GM19240 (cell line): ENCODE results near the gene CEP120.
"Not testable (repeated sequence)": the region's sequence is repeated elsewhere in the genome, so short reads cannot be mapped to it uniquely, and the experiment has no call there.

Experiments
- DNase-seq: peaks from one replicate; pipeline ENCODE4 v3.0.0; 2011; ENCODE audit warnings: low spot score; ENCODE audit not compliant: insufficient read length

The CEP120 gene

DNA sequence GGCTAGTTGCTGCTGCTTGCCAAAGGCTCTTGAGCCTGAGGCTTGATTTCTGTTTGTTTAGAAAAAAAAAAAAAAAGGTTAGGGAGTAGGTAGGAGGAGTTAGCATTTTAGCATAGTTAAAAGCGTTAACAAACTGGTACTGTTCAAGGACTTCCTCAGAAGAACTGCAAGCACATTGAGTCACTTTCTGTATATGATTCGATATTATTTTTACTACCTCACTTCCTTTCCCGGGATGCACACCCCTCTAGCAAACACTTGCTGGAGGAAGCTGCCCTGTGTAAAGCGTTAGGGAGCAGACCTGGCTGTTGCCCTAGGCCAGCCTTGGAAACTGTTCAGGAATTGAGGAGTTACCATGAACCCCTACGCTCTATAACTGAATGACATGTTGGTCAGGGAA lies 15.7 kb upstream of the CEP120 start:
- DNase-seq = no peak

DNA sequence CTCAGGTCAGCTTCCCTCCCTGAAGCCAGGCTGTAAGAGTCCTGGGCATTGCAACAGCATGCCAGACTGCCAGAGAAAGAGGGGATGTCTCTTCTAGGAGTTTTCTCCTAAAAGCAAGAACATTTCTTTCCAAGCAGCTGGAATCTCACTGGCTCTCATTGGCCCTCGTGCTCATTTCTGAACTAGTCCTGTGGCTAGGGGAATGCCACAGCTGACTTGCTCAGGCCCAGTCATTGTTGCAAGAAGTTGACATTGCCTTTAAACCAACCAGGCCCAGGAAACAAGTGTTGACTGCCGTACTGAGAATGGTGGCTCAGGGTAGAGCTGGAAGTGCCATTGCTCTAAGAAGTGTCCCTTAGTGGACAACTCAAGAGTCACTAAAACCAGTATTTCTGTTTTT lies 15.0 kb upstream of the CEP120 start:
- DNase-seq = no peak

DNA sequence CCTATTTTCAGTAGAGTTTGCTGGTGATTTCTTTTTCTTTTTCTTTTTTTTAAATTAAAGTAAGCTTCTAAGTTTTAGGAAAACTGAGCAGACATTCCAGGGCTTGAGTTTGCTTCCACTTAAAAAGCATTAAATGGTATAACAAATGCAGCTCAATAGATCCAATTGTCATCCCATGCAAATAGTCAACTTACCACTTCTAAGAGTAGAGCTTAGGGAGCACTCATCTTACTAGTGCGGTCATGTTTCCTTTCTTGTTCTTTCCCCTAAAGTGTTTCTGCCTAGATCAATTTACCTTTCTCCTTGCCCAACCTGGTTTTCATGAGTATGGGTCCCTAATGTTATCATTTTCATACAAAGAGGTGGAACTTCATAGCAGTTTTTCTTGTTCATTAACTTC lies 13.0 kb upstream of the CEP120 start:
- DNase-seq = no peak

DNA sequence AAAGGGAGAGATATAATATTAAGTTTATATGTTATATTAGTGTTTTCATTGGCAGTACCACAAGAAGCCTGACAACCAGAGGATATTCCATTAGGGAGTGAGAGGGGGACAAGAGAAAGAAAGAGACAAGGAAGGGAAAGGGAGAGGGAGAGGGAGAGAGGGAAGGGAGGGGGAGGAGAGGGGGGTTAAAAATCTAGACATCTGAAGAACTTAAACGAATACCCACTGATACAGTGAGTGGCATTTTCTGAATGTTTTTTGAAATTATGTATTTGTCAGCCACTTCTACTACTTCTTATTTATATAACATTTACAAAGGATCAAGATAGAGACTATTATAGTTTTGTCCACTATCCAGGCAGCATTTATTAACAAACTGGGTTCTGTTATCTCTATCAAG lies 11.6 kb upstream of the CEP120 start:
- no peak for DNase-seq

DNA sequence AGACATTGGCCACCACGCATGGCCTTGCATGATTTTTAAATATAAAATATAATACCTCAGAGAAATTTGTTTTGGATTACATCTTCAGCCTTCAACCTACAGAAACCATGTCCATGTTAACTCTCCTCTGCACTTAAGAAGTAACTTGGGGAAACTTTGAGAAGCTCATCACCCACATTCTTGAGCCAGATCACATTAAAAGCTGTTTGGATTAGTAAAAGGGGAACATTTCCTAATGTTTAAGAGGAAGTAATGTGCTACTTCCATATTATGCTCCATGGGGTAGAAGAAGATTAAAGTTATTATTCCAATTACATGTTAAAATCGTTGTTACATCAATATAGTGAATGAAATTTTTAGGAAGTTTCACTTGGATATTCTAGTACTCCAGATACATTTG lies 10.4 kb upstream of the CEP120 start:
- DNase-seq = no peak

DNA sequence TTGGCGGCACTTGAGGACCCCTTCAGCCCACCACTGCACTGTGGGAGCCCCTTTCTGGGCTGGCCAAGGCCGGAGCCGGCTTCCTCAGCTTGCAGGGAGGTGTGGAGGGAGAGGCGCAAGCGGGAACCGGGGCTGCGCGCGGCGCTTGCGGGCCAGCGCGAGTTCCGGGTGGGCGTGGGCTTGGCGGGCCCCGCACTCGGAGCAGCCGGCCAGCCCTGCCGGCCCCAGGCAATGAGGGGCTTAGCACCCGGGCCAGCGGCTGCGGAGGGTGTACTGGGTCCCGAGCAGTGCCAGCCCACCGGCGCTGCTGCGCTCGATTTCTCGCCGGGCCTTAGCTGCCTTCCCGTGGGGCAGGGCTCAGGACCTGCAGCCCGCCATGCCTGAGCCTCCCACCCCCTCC lies 7.2 kb upstream of the CEP120 start:
- DNase-seq = not testable (repeated sequence)

DNA sequence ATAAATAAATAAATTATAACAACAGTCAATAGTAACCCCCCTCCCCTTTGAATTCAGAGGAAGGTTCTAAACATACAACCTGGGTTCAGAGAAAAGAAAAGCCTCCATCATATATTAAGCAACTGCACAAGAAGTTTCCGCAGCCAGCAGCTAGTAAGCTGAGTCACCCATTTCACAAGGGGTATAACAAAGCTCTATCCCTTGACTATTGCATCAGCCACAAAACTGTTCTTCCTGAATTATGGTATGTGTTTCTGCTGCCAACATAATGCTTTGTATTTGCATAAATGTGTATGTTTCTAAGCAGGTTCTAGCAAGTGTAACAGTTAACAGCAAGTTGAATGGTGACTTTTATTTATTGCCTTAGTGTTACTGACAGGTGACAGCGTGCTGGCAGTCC lies 6.8 kb upstream of the CEP120 start:
- DNase-seq = no peak

DNA sequence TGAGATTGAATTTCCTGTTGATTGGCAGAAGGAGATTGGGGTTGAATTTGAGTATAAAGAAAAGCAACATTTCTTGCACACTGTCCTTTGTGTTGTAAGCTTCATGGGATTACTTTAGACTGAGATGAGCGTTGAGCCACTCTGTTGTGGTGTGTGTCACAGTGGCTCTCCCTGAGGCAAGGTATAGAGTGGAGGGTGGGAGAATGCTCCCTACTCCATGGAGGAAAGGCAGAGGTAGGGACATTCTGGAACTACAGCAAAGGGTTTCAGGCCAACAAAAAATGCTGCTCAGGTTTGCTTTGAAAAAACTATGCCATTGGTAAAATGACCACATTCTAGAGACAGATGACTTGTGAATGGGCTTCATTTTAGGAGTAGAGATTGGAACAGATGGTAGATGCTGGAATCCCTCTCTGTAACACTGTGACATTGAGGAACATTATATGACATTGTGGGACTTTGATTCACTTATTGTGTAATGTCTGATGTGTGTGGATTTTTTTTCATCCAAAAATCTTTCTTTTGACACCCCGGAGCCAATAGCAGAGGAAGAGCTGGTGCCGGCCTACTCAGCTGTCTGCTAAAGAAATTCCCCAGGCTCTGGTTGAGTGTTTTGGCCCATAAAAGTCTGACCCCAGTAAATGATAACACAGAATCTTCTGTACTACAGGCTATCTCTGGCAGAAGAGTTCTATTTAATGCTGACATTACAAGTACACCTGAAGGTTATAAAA lies 6.2 kb upstream of the CEP120 start:
- no peak for DNase-seq

DNA sequence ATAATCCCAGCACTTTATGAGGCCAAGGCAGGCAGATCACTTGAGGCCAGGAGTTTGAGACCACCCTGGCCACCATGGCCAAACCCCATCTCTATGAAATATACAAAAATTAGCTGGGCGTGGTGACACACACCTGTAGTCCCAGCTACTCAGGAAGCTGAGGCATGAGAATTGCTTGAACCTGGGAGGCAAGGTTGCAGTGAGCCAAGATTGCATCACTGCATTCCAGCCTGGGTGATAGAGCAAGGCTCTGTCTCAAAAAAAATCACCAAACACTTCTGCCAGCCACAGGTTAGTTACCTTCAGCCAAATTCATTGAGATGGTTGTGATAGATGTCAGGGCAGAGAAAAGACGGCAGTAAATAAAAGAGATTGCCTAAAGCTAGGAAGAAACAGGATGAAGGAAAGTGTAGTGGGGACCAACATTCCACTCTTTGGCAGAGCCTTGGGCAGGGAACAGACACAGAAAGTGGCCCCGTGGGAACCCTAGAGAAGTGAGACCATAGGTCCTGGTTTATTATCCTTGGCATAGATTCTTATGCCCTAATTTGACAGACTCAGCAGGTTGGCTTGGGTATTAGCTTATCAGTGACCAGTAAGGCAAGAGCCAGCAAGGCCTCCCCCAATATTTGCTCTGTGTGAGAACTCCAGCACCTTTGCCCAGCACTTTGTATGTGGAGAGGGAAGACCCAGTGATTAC lies 5.5 kb upstream of the CEP120 start:
- DNase-seq = no peak

DNA sequence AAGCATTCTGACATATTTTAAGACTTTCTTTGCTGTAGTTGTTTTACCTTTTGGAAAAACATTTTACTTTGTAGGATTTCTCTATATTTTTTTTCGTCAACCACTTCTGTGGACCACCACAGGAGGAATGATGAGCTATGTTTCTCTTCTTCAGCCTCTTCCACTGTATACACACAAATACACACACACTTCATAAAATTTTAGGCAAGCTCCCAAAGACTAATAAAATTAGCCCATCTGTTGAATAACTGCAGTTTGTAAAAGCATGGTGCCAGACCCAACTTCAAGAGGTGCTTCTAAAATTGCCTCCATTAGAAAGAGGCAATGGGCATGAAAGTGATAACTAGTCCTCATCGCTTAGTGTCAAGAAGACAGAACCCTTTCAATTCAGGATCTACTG lies 4.1 kb upstream of the CEP120 start:
- no peak for DNase-seq

DNA sequence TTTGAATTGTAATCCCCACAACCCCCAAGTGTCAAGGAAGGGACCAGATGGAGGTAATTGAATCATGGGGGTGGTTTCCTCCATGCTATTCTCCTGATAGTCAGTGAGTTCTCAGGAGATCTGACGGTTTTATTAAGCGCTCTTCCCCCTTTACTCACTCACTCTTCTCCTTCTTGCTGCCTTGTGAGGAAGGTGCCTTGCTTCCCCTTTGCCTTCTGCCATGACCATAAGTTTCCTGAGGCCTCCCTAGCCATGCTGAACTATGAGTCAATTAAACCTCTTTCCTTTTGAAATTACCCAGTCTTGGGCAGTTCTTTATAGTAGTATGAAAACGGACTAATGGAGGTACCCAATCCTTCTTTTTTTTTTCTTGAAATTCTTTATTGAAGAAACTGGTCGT lies 2.2 kb upstream of the CEP120 start:
- DNase-seq = no peak

DNA sequence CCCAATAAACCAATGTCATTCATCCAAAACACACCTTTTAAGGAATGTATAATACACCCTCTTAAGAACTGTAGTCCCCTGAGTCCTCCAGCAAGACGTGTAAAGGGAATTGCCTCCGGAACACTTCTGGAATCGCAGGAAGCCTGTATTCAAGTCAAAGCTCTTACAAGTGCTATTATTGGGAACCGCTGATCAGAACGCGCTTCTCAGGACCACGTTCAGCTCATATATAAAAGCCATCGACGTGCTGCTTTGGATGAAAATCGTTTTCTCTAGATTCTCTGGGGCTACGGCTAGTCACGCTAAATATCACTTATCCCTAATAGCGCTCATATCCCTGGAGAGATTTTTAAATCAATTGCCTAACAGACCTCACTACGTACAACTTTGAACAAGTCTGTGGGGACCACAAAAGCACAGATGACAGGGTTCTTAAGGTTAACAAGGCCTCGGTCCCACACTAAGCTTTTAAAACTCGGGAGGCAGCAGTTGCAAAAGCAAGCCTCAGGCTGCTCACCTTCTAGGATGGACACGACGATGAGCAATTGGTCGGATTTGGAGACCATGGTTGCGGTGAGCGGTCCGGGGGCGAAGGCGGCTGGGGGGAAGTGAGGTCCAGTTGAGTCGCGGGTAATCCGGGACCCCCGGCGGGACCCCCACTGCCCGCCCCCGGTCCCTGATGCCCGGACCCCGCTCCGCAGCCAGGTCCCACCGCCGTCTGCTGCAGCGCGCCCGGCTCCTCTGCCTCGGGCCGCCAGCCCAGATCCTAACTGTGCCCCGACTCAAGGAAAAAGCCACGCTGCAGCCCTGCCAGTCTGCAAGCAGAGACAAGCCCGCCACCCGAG lies 548 bp downstream of the CEP120 start:
- DNase-seq = no peak

DNA sequence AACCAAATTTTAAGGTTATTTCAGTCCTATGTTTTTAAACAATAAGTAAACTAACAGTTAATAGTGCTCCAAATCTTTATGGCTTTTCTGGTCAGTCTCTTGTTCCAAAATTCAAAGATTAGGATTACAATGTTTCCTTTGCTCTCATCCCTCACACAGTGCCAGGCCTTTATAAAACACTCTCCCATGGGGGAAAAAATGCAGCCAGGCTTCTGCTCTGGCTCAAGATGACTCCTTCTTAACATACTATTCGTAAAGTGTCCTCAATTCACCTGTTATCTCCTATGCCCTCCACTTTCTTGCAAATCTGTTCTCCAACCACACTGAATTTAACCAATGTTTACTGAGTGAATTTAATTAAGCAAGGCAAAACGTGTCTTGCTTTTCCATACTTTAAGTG lies 1.4 kb downstream of the CEP120 start:
- no peak for DNase-seq

DNA sequence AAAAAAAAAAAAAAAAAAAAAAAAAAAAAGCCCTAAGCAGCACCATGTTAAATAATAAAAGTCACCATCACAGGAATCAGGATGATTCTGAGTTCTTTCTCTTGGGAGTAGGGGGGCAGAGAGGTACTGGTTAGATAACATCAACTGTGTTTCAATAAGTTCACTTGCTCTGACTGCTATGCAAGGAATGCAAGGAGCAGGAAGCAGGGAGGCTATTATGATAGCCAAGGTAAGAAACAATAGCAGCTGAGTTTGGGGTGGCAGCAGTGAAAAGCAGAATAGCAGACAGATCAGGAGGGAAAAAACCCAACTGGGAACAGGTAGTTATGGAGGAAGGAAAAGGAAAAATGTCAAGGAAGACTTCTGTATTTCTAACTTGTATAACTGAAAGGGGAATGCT lies 8.2 kb downstream of the CEP120 start:
- no peak for DNase-seq

DNA sequence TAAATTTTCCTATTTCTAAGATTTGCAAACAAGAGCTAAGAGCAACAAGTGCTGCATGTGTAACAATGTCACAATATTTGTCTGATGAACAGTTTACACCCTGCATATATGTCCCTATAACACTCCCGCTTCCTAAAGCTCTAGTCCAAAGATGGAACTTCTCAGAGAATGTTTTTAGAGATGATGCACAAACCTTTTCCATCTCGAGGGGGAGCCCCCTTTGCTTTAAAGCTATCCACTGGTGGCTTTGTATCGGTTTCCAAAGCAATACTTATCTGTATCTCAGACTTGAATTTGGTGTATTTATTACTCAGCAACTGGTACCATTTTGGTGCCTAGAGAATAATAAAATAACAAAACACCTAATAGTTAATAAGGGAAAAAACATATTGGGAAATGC lies 11.0 kb downstream of the CEP120 start:
- DNase-seq = no peak

DNA sequence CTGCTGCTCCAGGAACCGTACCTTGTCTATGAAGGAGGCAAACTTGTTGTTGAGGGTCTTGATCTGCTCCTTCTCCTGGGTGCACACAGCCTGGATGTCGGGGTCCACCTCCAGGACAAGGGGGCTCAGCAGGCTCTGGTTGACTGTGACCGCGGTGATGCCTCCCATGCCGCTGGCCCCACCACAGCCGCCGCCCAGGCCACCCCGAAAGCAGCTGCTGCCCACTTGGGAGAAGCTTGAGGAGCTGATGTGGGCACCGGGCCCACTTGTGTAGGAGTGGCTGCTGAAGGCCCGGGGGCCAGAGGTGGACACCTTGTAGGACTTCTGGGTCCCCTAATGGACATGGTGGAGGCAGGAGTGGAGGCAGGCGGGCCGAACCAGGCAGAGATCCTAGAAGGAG lies 21.2 kb downstream of the CEP120 start:
- DNase-seq = not testable (repeated sequence)

DNA sequence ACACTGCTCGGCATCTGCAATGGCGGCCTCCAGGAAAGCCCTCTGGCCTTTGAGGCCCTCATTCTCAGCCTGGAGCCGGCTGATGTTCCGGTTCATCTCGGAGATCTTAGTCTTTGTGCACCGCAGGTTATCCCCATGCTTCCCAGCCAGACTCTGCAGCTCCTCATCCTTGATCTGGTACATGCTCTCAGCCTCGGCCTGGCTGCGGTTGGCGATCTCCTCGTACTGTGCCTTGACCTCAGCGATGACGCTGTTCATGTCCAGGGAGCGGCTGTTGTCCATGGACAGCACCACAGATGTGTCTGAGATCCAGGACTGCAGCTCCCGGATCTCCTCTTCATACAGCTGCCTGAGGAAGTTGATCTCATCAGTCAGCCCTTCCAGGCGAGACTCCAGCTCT lies 21.9 kb downstream of the CEP120 start:
- DNase-seq = no peak

DNA sequence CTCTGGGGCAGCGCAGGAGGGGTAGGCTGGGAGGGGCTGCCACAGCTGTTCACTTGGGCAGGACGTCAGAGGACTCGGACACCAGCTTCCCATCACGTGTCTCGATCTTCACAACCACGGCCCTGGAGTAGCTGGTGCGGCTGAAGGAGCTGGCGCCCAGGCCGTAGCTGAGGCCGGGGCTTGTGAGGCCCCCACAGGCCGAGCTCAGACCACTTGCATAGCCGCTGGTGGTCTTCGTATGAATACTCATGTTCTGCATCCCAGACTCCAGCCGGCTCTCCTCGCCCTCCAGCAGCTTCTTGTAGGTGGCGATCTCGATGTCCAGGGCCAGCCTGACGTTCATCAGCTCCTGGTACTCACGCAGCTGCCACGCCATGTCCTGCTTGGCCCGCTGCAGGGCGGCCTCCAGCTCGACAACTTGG lies 22.3 kb downstream of the CEP120 start:
- DNase-seq = not testable (repeated sequence)

DNA sequence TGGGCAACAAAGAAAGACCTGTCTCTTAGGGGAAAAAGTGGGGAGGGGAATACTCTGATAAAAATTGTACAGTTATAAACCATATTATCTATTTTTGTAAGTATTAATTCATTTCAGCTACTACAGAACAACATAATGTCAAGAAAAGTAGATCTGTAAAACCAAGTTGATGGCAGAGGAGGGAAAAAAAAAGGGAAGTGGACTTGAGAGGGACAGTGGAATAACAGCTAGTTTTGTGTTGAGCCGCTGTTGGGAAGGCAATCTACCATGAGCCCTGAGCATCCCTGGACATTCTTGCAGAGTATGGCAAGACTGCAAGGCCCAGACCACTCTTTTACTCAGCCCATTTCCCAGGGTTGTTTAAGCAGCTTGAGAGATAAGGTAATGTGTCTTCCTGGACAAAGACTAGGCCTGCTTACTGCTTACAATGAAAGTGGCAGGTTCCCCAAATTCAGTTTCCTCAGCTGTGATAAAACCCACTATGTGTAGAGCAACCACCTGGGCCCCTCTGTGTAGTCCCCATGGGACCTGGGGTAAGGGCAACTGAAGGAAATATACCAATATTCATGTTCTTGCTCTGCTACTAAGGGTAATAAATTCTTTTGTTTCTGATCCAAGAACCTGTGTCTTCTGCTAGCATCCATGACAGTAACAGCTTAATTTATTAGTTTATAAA lies 25.0 kb downstream of the CEP120 start:
- DNase-seq = no peak

DNA sequence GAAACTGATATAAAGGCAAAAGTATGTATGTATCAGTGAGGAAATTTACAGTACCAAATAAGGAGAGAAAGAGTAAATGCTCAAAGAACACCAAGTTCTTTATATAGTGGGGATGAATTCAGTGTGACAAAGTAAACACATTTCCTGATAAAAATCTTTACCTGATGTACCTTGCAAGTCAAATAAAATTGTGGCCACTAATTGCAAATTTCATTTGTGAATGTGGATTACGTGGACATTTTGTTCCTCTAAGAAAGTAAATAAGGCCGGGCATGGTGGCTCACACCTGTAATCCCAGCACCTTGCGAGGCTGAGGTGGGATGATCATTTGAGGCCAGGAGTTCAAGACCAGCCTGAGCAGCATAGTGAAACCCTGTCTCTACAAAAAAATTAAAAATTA lies 25.7 kb downstream of the CEP120 start:
- no peak for DNase-seq

DNA sequence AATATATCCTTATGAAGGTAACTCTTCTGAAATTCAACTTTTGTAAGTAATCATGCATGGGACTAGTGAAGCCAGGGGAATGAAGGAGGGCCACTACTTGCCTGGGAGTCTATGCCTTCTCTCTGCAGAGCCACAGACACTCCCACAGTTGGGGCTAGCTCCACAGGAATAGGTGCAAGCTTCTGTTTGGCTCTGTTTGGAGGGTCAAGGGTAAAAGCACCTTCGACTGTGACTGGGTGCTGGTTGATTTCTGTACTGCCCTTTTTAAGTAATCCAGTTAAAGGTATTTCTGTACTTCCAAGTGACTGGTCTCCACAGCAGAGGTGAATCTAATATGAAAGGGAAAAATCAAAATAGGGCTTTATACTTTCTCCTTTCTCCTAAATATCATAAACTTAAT lies 32.2 kb downstream of the CEP120 start:
- DNase-seq = no peak

DNA sequence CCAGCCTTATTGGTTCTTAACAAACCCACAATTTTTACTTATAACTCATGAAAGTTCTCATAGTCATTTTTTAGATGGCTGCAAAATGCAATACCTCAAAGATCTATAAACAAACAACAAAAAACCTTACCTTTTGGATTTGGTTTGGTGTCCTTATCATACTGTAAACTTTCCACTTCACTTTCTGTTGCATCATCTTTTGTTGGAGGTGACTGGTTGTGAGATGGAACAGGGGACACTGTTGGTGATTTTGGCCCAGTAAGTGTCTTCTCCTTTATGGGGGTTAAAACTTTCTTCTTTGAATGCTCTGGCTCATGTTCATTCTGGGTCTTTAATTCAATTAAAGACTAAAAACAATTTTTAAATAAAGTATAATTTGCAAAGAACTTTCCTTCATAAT lies 33.4 kb downstream of the CEP120 start:
- DNase-seq = no peak
